ENCODE results near the gene IFNW1. TPM values are rescaled to one million over a fixed set of nuclear protein-coding genes. Genes with fewer than 3 reads are reported as not detected.
"Not testable (repeated sequence)": the region's sequence is repeated elsewhere in the genome, so short reads cannot be mapped to it uniquely, and the experiment has no call there.

The IFNW1 gene
- total and polyA plus RNA-seq, 2 donors (not counting 3 experiments of a cell fraction or from before 2014, with no cell fraction given), result not detected

DNA sequence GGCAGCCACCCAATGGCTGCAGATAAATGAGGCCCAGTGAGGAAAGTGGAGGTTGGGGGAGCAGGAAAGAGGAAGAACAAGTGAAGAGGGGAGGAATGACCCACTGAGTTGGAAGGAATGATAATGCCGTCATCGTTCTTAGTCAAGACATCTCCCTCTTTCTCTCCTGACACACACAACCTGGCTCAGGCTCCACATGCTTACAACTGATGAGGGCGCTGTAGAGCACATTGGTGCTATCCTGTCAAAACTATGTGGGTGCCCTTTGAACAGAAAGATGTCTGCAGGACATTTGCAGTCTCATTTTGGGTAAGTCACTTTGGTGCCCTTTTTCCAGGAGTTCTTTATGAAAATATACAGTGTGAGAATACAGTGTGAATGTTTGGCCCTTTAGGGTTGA, 5.9 kb downstream of the IFNW1 start:
- BruUV-seq (replicated peaks), result no TSS peak
- Histone ChIP-seq H4K20me1 (replicated peaks; ENCODE audit: control insufficient read depth, extremely low read depth, insufficient read depth, low read length) (no peaks in the 10 kb centered on the region), H3K4me1 (ENCODE audit: control insufficient read depth, extremely low read depth, insufficient read depth, low read length) (no peaks in the 10 kb centered on the region), H3K79me2 (ENCODE audit: control insufficient read depth, insufficient read depth, low read length) (no peaks in the 10 kb centered on the region), H3K4me2 (ENCODE audit: insufficient read depth, low read length) (no peak overlapping the region), H3K9me1 (replicated peaks; ENCODE audit: control insufficient read depth, extremely low read depth, insufficient read depth, low read length) (no peaks in the 10 kb centered on the region), H3K36me3 (ENCODE audit: control insufficient read depth in 2 of 2, extremely low read depth in 1 of 2, insufficient read depth in 2 of 2, low read length in 2 of 2) (no peaks in the 10 kb centered on the region), H3K4me3 (replicated peaks in 1 of 3; ENCODE audit: insufficient read depth in 1 of 3, low read depth in 1 of 3, low read length in 3 of 3) (no peak overlapping the region), H3K27me3 (ENCODE audit: control insufficient read depth in 2 of 2, insufficient read depth in 2 of 2, low read length in 2 of 2) (peaks cover 3 to 8% of the 10 kb centered on the region in 2 experiments), H3K9me3 (replicated peaks; ENCODE audit: control insufficient read depth, insufficient read depth, low read length) (no peaks in the 10 kb centered on the region), H3K9ac (replicated peaks; ENCODE audit: extremely low read depth, insufficient read depth, low read length) (no peak overlapping the region), H3K27ac (ENCODE audit: insufficient read depth, low read depth, low read length) (no peak overlapping the region), H2AFZ (ENCODE audit: low read depth, low read length) (no peak overlapping the region)
- no peak for DNase-seq (ENCODE audit: low read depth, low spot score)
- dilution Hi-C loops (cut with MboI; ENCODE audit: extremely low pct_ligation_motif_present, low sequenced_read_pairs) (no loop called here), intact Hi-C loops (cut with micrococcal nuclease) (no loop called here)
- ChIA-PET CTCF (interaction anchor here (1.7 kb wide), 1 partner anchor 25 kb away, joined by 3 read pairs; no protein-coding TSS in a partner anchor), POLR2A (no interaction called here)
- TF ChIP-seq POLR2AphosphoS5 (IDR thresholded peaks at IDR 0.05; ENCODE audit: insufficient read depth, low read depth, low read length) (no peak), MYC (IDR thresholded peaks at IDR 0.05; ENCODE audit: low read depth, low read length) (no peak), GATA2 (IDR thresholded peaks at IDR 0.05; ENCODE audit: insufficient read depth, insufficient read length, low read depth, low read length) (no peak), FOS (IDR thresholded peaks at IDR 0.05; ENCODE audit: borderline replicate concordance, insufficient read depth, low read length) (no peak), JUN (IDR thresholded peaks at IDR 0.05; ENCODE audit: borderline replicate concordance, insufficient read depth, insufficient read length, low read depth) (no peak), EZH2 (IDR thresholded peaks at IDR 0.05; ENCODE audit: borderline replicate concordance, low read depth, low read length, severe bottlenecking) (no peak), POLR2A (IDR thresholded peaks at IDR 0.05; ENCODE audit: low read depth, low read length) (no peak), CTCF (IDR thresholded peaks at IDR 0.05; ENCODE audit: extremely low read depth in 1 of 2, insufficient read depth in 1 of 2, low read depth in 1 of 2, low read length in 2 of 2) (no peak)
- TF ChIP-seq, protein P1, sequence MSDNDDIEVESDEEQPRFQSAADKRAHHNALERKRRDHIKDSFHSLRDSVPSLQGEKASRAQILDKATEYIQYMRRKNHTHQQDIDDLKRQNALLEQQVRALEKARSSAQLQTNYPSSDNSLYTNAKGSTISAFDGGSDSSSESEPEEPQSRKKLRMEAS (IDR thresholded peaks at IDR 0.05; ENCODE audit: insufficient read depth, insufficient read length), result no peak
- no peak for FAIRE-seq

DNA sequence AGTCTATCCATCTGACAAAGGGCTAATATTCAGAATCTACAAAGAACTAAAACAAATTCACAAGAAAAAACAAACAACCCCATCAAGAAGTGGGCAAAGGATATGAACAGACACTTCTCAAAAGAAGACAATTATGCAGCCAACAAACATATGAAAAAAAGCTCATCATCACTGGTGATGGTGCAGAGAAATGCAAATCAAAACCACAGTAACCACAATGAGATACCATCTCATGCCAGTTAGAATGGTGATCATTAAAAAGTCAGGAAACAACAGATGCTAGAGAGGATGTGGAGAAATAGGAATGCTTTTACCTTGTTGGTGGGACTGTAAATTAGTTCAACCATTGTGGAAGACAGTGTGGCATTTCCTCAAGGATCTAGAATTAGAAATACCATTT, 13.4 kb downstream of the IFNW1 start:
- POLR2A ChIA-PET; H3K27me3 ChIP-seq (ENCODE audit: control insufficient read depth in 2 of 2, insufficient read depth in 2 of 2, low read length in 2 of 2); H3K4me3 ChIP-seq (replicated peaks in 1 of 3; ENCODE audit: insufficient read depth in 1 of 3, low read depth in 1 of 3, low read length in 3 of 3); H3K4me1 ChIP-seq (ENCODE audit: control insufficient read depth, extremely low read depth, insufficient read depth, low read length); intact Hi-C loops (cut with micrococcal nuclease); H3K4me2 ChIP-seq (ENCODE audit: insufficient read depth, low read length); H3K9me1 ChIP-seq (replicated peaks; ENCODE audit: control insufficient read depth, extremely low read depth, insufficient read depth, low read length); H2AFZ ChIP-seq (ENCODE audit: low read depth, low read length); DNase-seq (ENCODE audit: low read depth, low spot score); H4K20me1 ChIP-seq (replicated peaks; ENCODE audit: control insufficient read depth, extremely low read depth, insufficient read depth, low read length); BruUV-seq (replicated peaks); H3K36me3 ChIP-seq (ENCODE audit: control insufficient read depth in 2 of 2, extremely low read depth in 1 of 2, insufficient read depth in 2 of 2, low read length in 2 of 2); H3K79me2 ChIP-seq (ENCODE audit: control insufficient read depth, insufficient read depth, low read length); H3K9me3 ChIP-seq (replicated peaks; ENCODE audit: control insufficient read depth, insufficient read depth, low read length); CTCF ChIA-PET; H3K9ac ChIP-seq (replicated peaks; ENCODE audit: extremely low read depth, insufficient read depth, low read length); dilution Hi-C loops (cut with MboI; ENCODE audit: extremely low pct_ligation_motif_present, low sequenced_read_pairs); FAIRE-seq; H3K27ac ChIP-seq (ENCODE audit: insufficient read depth, low read depth, low read length): not testable (repeated sequence)
